Astrocyte of the cerebellum (primary cell): ENCODE results near the gene KLK5.
"Not testable (repeated sequence)": the region's sequence is repeated elsewhere in the genome, so short reads cannot be mapped to it uniquely, and the experiment has no call there.

Source experiments
- DNase-seq: peaks from one replicate; pipeline ENCODE4 v3.0.0-alpha.2; 2011; ENCODE audit warnings: low read depth
- H3K4me3 ChIP-seq: 2 replicates; pipeline ENCODE4 v1.5.1; 2011; ENCODE audit warnings: mild to moderate bottlenecking, low read depth, low read length, moderate library complexity
- in situ Hi-C: cut with HindIII; loops from 2 replicates; pipeline ENCODE4 v1.10.0; 2017; ENCODE audit warnings: low sequenced_read_pairs
- TF ChIP-seq, protein P1 (sequence below): IDR thresholded peaks from 2 replicates; pipeline ENCODE4 v1.5.1; 2012; ENCODE audit warnings: low read length, low read depth, moderate library complexity, mild to moderate bottlenecking; ENCODE audit errors: missing control alignments

KLK5 gene

DNA sequence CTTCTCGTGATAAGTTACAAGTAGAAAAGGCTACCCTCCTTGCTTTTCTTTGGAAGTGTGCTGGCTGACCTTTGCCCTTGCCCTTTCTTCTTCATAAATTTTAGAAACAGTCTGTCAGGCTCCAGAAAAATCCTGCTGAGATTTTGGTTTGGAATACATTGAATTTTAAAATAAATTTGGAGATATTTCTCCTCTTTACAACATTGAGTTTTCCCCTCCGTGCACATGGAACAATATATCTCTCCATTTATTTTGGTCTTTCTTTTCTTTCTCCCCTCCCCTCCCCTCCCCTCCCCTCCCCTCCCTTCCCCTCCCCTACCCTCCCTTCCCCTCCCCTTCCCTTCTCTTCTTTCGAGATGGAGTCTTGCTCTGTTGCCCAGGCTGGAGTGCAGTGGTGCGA, 50.2 kb downstream of the KLK5 start:
- TF ChIP-seq, protein P1, sequence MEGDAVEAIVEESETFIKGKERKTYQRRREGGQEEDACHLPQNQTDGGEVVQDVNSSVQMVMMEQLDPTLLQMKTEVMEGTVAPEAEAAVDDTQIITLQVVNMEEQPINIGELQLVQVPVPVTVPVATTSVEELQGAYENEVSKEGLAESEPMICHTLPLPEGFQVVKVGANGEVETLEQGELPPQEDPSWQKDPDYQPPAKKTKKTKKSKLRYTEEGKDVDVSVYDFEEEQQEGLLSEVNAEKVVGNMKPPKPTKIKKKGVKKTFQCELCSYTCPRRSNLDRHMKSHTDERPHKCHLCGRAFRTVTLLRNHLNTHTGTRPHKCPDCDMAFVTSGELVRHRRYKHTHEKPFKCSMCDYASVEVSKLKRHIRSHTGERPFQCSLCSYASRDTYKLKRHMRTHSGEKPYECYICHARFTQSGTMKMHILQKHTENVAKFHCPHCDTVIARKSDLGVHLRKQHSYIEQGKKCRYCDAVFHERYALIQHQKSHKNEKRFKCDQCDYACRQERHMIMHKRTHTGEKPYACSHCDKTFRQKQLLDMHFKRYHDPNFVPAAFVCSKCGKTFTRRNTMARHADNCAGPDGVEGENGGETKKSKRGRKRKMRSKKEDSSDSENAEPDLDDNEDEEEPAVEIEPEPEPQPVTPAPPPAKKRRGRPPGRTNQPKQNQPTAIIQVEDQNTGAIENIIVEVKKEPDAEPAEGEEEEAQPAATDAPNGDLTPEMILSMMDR: no peak
- no peak for DNase-seq
- no peak overlapping the region for H3K4me3 ChIP-seq
- in situ Hi-C loops: no loop called here

DNA sequence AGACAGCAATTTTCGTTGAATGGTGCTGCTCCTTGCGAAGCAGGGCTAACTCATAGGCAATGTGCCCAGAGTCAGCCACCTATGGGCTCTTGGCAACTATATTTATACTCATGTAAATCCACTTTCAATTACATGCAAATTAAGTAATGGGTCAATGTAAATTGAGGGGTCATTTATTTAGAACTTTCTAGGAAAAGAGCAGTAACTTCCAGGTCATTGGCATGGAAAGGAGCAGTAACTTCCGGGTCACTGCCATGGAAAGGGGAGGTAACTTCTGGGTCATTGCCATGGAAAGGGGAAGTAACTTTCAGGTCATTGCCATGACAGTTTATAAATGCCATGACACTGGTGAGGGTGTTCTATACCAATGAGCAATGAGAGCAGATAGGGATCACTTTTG, 53.3 kb downstream of the KLK5 start:
- no peak for DNase-seq
- in situ Hi-C loops: no loop called here
- H3K4me3 ChIP-seq: no peak overlapping the region
- TF ChIP-seq, protein P1: no peak

DNA sequence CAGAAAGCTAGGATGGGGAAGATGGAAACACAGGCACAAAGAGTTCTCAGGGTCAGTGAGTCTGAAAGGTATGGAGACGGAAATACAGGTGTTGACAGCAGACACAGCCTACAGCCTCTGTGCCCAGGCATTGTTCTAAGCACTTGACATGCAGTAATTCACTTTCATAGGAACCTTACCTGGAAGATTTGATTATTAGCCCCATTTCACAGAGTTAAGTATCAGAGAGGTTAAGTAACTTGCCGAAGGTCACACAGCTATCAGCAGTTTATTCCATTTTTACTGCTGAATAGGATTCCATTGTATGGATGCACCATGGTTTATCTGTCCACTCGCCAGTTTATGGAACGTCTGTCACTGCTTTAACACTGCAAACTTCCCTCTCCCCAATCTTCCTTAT, 54.8 kb downstream of the KLK5 start:
- TF ChIP-seq, protein P1: no peak

DNA sequence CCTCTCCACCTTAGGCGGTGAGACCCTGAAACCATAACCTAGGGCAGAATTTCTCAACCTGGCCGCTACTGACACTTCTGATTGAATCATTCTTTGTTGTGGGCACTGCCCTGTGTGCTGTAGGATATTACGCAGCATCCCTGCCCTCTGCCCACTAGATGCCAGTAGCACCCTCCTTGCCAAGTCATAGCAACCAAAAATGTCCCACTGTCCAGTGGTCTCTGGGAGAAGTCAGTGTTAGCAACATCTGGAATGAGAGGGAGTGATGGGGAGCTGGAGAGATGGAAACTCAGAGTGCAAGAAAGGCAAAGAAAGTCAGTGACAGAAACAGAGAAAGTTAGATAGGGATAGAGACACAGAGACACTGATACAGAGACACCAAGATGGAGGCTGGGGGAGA, 55.2 kb downstream of the KLK5 start:
- TF ChIP-seq, protein P1: no peak
- H3K4me3 ChIP-seq: no peak overlapping the region
- no peak for DNase-seq
- in situ Hi-C loops: no loop called here

More for the DNA sequence above, 54.8 kb downstream of the KLK5 start:
- no peak for DNase-seq
- in situ Hi-C loops: no loop called here
- H3K4me3 ChIP-seq: no peak overlapping the region

DNA sequence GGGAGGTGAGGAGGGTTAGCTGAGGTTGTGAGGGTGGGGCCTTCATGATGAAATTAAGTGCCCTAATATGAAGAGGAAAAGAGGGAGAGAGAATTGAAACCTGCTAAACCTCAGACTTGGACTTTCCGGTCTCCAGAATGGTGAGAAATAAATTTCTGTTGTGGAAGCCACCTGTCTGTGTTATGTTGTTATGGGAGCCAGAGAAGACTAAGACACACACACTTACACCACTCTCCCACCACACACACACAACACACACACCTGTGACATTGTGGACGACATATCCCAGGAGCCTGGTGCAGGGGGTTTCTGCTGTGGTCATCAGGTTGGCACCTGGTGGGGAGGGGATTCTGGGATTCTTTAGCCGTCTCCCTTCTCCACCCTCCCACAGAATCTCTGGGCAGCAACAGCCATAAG, 55.6 kb downstream of the KLK5 start:
- TF ChIP-seq, protein P1: no peak
- in situ Hi-C loops: no loop called here

DNA sequence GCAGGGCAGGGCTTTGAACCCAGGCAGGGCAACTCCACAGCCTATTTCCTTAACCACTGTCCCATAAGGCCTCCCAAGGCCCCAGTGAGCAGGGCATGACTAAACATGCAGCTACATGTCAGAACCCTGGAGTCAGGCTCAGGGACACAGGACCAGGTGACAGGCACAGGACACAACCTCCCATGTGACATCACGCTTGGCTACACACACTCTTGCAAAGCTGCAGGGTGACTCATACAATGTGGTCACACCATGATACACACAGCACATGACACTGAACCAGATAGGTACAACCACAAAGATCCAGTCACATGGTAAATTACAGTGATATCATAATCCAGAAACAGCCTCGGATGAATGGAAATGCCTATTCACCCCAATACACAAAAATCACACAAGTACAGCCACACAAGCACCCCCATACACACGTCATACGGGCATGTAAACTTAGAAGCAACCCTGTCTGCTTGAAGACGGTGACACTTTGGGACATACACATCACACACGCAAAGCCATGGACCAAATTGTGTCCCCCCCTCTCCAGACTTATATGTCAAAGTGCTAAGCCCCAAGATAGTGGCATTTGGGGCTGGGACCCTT, 56.1 kb downstream of the KLK5 start:
- H3K4me3 ChIP-seq: no peak overlapping the region
- DNase-seq: no peak
- in situ Hi-C loops: no loop called here
- TF ChIP-seq, protein P1: no peak

More for the DNA sequence above, 55.6 kb downstream of the KLK5 start:
- DNase-seq: no peak
- H3K4me3 ChIP-seq: no peak overlapping the region

DNA sequence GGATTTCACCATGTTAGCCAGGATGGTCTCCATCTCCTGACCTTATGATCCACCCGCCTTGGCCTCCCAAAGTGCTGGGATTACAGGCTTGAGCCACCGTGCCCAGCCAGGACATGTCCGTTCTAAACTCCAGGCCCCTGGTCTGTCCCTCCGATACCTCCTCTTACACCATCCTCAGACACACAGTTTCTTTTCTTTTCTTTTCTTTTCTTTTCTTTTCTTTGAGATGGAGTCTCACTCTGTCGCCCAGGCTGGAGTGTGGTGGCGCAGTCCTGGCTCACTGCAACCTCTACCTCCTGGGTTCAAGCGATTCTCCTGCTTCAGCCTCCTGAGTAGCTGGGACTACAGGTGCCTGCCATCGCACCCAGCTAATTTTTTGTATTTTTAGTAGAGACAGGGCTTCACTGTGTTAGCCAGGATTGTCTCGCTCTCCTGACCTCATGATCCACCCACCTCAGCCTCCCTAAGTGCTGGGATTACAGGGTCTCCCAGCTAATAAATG, 56.7 kb downstream of the KLK5 start:
- in situ Hi-C loops: not testable (repeated sequence)

More for the DNA sequence above, 56.7 kb downstream of the KLK5 start:
- DNase-seq, H3K4me3 ChIP-seq: not testable (repeated sequence)
